GM18520 (cell line): ENCODE data around the gene MAML3.

Source experiments
- ATAC-seq: cut with Tn5 transposase; IDR thresholded peaks from one replicate; pipeline ENCODE4 v1.9.1; 2021; ENCODE audit not compliant: unreplicated experiment

MAML3 gene

GRCh38 chr4:139905489-139905888 is 248.5 kb downstream of the MAML3 start:
- ATAC-seq, result no peak

DNA sequence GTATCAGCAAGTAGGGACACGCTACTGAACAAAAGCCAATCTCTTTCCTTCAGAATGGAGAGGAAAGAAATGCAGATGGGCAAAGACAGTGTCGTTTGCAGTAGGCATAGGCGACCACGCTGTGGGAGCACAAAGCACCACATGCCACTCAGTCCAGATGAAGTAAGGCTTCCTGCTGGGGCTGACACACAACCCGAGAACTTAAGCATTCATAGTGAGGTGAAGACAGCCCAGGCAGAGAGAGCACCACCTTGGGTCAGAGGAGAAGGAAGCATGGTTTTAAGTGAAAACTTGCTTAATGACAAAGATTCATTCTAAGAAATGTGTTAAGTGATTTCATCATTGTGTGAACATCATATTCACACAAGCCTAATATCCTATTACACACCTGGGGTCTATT is 249.6 kb downstream of the MAML3 start:
- no peak for ATAC-seq

DNA sequence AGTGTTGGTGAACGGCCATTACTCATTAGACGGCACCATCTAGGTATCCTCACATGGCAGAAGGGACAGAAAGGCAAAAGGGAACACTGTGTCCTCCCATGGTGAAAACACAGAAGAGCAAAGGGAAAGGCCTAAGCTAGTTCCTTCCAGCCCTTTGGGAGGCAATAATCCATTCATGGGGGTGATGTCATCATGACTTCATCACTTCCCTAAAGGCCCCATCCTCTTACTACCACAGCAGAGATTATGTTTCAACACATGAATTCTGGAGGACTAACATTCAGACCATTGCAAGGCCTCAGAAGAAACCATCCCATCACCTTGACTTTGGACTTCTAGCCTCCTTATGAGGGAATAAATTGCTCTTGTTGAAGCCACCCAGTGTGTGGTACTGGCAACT is 250.1 kb downstream of the MAML3 start:
- no peak for ATAC-seq

DNA sequence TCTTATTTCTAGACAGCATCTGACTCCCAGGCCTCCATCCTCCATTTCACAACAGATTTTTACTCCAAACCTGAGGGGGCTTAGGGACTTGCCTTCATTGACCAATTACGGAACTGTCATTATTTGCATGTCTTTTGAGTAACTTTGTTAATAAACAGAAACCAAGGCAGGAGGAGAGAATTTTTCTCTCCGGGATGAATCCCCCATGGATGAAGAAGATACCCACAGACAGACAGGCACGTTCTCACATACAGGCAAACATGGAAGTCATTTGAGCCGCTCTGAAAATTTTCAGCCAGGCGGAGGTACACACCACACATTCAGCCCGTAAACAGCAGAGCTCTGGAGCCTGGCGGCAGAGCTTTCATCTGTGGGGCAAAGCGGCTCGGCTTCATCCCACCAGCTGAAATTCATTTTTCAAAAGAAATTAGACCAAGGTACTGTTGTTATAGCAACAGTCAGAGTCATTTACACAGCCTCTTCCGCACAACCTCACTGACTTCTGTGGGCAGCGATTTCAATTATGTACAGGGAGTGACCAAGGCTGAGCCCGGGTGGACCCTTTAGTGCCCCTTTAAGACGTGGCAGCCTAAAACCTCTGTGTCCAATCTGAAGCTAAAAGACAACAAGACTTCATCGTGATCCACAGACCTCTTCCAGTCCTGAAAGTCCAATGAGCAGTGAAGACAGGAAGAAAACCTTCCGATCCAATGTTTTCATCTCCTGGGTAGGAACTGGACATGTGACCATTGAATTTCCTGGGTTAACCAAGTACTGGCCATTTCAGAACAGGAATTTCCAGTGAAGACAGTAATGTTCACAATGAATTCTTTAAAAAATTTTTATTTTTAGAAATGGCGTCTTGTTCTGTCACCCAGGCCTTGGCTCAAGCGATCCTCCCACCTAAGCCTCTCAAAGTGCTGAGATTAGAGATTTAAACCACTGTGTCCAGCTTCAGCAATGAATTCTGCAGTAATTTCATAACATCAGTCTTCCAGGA is 251.4 kb downstream of the MAML3 start:
- no peak for ATAC-seq

DNA sequence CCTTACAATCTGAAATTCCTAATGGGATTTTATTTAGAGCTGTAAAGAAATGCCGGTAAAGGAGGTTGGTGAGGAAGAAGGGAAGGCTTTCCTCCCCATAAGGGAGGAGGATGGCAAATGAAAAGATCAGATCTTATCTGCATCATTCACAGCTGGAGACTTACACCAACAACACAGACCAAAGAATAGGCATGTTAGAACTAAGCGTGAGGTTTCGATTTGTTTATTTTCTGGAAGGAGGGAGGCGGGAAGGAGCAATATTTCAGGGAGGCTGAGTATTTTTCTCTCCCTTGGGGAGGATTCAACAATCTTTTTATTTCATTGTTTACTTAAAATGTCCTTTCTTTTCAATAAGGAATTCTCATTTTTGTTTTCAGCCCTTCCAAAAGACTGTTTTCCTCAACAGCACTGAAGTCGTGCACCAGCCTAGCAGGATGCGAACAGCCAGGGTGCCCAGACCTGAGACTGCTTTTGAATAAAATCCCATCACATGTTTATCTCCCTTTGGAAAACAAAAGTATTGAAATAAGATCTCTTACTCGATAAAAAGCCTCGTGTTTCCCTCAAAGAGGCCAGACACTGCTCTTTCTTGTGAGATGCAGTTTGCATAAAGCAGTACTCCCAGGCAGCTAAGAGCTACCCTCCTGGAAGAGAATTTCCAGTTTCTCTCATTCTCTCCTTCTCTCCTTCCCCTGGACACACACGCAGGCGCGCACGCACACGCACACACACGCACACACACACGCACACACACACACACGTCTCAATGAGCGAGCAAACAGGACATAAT is 252.3 kb downstream of the MAML3 start:
- no peak for ATAC-seq

DNA sequence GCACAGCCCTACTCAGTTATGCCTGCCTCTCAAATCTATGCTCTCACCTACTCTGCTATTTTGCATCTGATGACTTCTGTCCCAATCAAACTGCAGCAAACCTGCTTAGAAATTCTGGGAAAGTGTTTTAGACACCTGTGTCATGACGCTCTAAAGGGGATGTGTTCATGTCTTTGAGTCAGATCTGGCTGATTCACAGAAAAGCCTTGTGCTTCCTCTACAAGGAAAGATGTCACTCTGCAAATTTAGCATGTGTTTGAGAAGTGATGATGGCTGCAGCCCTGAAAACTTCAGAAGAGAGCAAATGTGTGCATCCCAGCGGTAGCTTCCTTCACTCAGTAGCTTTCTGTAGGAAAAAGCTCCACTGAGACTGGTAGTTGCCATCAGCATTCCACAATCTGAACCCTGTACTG is 253.0 kb downstream of the MAML3 start:
- no peak for ATAC-seq

GRCh38 chr4:139899346-139899745 is 254.6 kb downstream of the MAML3 start:
- ATAC-seq, result no peak

DNA sequence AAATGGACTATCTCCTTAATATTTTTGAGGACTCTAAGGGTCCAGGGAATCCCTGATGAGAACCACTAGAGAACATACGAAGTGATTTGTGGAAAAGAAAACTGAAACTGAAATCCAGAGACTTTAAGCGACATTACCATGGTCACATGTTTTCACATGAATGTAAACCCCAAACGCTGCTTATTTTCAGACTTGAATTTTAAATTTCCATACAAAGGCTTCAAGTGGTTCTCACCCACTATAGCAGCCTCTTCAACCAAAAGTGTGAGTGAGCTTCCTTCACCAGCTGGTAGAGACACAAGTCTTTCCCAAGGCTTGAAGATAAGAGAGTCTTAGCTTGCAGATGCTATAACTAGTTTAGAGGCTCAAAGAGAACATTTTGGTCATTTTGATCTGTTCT is 255.7 kb downstream of the MAML3 start:
- peak; percentile 51 for ATAC-seq

DNA sequence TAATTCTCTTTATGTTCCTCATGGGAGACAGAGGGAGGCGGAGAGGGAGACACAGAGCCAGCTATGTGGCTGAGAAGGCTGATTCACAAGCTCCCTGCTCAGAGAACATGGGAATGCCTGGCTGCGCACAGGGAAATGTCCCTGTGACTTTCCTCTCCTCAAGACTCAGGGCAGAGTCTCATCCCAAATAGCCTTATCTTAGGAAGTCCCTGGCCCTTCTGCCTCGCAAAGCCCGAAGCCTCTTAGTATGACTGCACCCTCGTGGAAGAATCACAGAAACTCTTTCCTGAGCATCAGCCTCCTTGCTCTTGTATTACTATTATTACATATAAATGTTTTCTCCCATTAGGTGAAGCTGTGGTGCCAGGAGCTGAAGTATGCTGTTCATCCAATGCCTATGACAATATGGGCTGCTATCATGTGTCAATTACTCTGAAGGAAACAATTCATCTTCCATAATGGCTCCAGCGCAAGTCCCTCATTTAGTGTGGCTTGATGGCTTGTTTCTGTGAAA is 257.8 kb downstream of the MAML3 start:
- ATAC-seq, result no peak

- no peak for ATAC-seq
Measured at GRCh38 chr4:139893801-139894200, 260.2 kb downstream of the MAML3 start.

GRCh38 chr4:139892973-139893736 is 260.8 kb downstream of the MAML3 start:
- ATAC-seq, result no peak

DNA sequence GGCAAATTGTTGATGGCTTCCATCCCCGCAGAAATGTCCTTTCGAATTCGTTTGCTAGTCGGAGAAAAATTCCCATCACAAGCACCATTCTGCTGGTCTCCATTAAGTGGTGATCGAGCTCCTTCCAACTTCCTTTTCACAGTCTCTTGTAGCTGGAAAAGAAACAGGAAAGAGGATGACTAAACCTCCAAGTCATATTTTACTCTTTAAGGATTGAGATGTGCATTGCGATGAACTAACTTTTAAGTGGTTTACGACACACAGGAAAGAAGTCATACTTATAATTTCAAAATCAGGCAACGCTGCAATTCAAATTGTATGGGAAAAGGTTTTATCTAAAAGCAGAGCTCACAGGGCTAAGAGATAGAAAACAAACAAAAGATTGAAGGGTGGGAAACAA is 263.2 kb downstream of the MAML3 start:
- ATAC-seq, result no peak

GRCh38 chr4:139889901-139890300 is 264.1 kb downstream of the MAML3 start:
- no peak for ATAC-seq

DNA sequence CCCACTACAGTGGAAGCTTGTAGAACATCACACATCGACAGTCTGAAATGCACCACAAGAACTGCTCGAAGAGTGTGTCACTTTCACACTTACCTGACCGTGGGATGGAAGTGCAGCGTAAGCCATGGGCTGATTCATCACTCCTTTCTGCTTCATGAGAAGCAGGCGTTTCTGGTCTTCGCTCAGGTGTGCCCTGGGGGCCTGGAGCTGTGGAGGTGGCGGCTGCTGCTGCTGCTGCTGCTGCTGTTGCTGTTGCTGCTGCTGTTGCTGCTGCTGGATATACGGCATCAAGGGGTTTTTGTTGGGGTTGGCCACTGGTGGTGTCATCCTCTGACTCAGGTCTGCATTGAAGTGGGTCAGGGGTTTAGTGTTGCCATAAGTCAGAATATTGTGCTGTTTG is 264.7 kb downstream of the MAML3 start:
- no peak for ATAC-seq

- no peak for ATAC-seq
Measured at GRCh38 chr4:139887962-139888735, 265.8 kb downstream of the MAML3 start.

DNA sequence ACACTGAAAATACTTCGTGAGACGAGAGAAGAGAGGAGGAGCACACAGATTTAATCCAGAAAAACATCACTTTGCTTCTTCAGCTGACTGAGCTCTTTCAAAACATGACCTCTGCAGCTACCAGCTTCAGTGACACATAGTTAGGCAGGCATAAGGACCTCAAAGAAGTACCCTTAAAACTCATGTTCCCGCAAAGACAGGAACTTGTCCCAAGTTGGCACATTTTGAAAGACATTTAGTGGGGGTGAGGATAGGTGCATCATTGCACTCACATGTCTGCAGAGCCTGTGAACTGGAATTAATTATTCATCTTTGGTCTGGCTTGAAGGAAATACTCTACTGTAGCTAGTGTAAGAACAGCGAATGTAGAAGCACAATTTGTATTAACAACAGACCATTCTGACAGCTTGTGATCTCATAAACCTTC is 266.6 kb downstream of the MAML3 start:
- no peak for ATAC-seq

- no peak for ATAC-seq
Measured at GRCh38 chr4:139886798-139887197, 267.2 kb downstream of the MAML3 start.

- ATAC-seq, result no peak
Measured at GRCh38 chr4:139884438-139884837, 269.5 kb downstream of the MAML3 start.

DNA sequence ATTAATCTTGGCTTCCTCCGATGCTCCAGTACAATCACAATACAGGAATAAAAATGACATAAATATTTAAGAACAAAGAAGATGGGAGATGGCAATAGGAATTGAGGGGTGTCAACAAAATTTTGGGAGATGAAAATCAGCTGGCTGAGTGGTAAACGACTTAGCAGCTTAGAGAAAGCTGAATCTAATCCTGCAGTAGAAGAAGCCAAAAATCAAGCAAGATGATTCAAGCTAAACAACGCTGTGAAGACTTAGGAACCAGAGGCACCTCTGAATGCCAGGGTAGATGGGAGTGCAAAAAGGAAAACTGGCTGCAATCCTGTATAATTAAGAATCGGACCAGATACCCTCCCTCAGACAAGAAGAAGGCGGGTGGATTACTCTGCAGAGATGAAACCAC is 273.1 kb downstream of the MAML3 start:
- no peak for ATAC-seq

GRCh38 chr4:139878050-139878449 is 275.9 kb downstream of the MAML3 start:
- no peak for ATAC-seq
